DND-41 (cell line): ENCODE results near the gene TSPAN8.

Experiments
- CTCF ChIP-seq: IDR thresholded peaks from 2 replicates; pipeline ENCODE4 v1.5.1; 2012; ENCODE audit warnings: borderline replicate concordance, low read length, moderate library complexity, mild to moderate bottlenecking; ENCODE audit not compliant: poor library complexity, severe bottlenecking; ENCODE audit errors: extremely low read depth
- EZH2 ChIP-seq: IDR thresholded peaks from 3 replicates; pipeline ENCODE4 v1.6.1; 2012; ENCODE audit warnings: borderline replicate concordance, low read depth, mild to moderate bottlenecking, moderate library complexity, low read length, inconsistent platforms; ENCODE audit not compliant: severe bottlenecking

GRCh38 chr12:71190822-71191221 is 33.0 kb upstream of the TSPAN8 start:
- TF ChIP-seq CTCF (no peak), EZH2 (no peak)
